HG02943 (cell line): ENCODE measurements around the gene APC2.

Experiments used
- ATAC-seq: cut with Tn5 transposase; IDR thresholded peaks from one replicate; pipeline ENCODE4 v1.9.1; 2021; ENCODE audit warnings: mild to moderate bottlenecking, low read depth, moderate library complexity; ENCODE audit not compliant: unreplicated experiment

APC2 gene

DNA sequence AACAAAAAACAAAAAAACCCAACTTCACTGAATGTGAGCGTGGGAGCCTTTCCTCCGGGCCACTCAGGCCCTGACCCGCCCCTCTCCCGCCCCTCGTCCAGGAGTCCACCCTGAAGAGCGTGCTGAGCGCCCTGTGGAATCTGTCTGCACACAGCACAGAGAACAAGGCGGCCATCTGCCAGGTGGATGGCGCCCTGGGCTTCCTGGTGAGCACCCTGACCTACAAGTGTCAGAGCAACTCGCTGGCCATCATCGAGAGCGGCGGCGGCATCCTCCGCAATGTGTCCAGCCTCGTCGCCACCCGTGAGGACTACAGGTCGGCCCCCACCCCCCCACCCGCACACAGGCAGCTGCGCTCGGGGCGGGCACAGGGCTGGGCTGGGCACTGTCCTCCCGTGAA lies 11.9 kb downstream of the APC2 start:
- ATAC-seq = no peak

GRCh38 chr19:1465191-1466016 lies 15.5 kb downstream of the APC2 start:
- no peak for ATAC-seq

DNA sequence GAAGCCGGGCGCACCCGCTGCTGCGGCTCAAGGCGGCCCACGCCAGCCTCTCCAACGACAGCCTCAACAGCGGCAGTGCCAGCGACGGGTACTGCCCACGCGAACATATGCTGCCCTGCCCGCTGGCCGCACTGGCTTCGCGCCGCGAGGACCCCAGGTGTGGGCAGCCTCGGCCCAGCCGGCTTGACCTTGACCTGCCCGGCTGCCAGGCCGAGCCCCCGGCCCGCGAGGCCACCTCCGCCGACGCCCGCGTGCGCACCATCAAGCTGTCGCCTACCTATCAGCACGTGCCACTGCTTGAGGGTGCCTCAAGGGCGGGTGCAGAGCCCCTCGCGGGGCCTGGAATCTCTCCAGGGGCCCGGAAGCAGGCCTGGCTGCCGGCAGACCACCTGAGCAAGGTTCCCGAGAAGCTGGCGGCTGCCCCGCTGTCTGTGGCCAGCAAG lies 16.1 kb downstream of the APC2 start:
- no peak for ATAC-seq

- no peak for ATAC-seq
Measured at GRCh38 chr19:1466461-1467214, 16.7 kb downstream of the APC2 start.

GRCh38 chr19:1467215-1467489 lies 17.2 kb downstream of the APC2 start:
- no peak for ATAC-seq

DNA sequence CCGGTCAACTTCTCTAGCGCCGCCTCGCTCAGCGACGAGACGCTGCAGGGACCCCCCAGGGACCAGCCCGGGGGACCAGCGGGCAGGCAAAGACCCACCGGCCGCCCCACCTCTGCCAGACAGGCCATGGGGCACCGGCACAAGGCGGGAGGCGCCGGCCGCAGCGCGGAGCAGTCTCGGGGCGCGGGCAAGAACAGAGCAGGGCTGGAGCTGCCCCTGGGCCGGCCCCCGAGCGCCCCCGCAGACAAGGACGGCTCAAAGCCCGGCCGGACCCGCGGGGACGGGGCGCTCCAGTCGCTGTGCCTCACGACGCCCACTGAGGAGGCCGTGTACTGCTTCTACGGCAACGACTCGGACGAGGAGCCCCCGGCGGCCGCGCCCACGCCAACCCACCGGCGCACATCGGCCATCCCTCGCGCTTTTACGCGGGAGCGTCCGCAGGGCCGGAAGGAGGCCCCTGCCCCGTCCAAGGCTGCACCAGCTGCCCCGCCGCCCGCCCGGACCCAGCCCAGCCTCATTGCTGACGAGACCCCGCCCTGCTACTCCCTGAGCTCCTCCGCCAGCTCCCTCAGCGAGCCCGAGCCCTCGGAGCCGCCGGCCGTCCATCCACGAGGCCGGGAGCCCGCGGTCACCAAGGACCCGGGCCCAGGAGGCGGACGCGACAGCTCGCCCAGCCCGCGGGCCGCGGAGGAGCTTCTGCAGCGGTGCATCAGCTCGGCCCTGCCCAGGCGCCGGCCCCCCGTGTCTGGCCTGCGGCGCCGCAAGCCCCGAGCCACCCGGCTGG lies 17.8 kb downstream of the APC2 start:
- ATAC-seq = no peak

DNA sequence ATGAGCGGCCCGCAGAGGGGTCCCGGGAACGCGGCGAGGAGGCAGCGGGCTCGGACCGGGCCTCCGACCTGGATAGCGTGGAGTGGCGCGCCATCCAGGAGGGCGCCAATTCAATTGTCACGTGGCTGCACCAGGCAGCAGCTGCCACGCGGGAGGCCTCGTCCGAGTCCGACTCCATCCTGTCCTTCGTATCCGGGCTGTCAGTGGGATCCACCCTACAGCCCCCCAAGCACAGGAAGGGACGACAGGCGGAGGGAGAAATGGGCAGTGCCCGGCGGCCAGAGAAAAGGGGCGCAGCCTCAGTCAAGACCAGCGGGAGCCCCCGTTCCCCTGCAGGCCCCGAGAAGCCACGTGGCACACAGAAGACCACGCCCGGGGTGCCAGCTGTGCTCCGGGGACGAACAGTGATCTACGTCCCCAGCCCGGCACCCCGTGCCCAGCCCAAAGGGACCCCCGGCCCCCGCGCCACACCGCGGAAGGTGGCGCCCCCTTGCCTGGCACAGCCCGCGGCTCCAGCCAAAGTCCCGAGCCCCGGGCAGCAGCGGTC lies 18.4 kb downstream of the APC2 start:
- no peak for ATAC-seq

DNA sequence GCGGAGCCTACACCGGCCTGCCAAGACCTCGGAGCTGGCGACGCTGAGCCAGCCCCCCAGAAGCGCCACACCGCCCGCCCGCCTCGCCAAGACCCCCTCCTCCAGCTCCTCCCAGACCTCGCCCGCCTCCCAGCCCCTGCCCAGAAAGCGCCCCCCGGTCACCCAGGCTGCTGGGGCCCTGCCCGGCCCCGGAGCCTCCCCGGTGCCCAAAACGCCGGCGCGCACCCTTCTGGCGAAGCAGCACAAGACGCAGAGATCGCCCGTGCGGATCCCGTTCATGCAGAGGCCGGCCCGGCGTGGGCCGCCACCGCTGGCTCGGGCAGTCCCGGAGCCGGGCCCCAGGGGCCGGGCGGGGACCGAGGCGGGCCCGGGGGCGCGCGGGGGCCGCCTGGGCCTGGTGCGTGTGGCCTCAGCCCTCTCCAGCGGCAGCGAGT lies 18.9 kb downstream of the APC2 start:
- no peak for ATAC-seq

GRCh38 chr19:1469255-1470054 lies 19.5 kb downstream of the APC2 start:
- no peak for ATAC-seq

DNA sequence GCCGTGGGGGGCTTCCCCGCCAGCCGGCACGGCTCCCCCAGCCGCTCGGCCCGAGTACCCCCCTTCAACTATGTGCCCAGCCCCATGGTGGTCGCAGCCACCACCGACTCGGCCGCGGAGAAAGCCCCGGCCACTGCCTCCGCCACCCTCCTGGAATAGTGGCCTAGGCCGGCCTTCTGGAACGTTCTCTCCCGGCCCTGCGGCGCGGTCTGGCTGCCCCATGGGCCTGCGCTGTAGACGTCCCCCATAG lies 20.1 kb downstream of the APC2 start:
- ATAC-seq = no peak

DNA sequence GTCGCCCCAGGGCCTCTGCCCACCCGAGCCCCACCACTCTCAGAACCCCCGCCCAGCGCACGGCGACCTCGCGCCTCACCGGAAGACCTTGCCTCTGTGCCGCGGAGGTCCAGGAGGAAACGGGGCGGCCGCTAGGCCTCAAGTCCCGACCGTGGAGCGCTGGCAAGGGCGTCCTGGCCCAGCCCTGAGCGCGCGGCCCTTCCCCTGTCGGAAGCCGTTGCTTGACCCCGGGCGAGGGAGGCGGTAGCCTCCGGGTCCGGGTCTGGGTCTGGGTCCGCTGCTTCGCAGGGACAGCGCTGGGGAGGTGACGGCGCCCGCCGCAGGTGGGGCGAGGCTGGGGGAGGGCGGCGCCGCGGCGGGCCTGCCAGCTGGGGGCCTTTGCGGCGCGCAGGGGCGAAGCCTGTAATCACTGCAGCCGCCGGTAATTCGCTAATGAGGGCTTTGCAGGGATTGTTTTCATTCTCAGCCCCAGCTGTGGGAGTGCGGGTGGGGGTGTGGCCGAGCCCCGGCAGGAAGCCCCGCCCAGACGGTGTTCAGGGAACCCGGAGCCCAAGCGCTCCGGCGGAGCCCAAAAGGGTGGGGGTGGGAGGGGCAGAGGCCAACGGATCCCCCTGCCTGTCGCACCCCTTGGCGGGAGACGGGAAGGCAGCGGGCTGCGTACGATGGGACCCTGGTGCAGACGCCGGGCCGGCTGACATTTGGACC lies 20.5 kb downstream of the APC2 start:
- ATAC-seq = no peak

GRCh38 chr19:1471010-1471514 lies 21.1 kb downstream of the APC2 start:
- no peak for ATAC-seq

- ATAC-seq = no peak
Measured at GRCh38 chr19:1471515-1472160, 21.7 kb downstream of the APC2 start.

GRCh38 chr19:1472231-1473084 lies 22.5 kb downstream of the APC2 start:
- ATAC-seq = no peak

GRCh38 chr19:1473085-1473851 lies 23.3 kb downstream of the APC2 start:
- no peak for ATAC-seq

DNA sequence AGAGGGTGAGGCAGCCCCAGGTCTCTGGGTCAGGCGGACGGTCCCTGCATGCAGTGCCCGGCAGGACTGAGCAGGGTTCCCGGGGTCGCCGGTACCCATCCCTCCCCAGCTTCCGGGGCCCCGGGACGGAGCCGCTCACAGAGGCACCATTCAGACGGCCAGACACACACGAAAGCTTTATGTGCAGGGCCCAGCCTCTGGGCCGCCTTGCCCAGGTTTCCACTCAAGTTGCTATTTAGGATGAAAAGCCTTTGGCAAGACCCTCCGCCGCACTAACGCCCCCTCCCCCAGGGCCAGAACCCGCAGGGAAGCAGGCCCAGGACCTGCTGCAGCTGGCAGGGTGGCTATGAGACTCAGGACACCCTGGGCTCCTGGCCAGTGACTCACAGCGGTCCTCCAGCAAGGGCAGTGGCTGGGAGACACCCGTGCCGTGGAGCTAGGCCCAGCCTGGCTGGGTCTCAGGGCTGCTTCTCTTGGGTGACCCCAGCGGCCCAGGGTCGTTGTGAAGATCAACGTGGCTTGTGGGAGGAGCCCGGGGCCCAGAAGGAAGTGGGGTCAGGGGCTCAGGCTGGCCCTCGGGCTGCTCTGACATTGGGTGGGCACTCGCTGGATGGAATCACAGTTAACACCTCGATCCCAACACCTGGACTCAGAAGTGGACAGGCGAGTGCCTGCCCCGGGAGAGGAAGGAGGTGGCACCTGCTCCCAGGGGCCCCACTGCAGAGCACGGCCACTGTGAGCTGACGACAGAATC lies 24.3 kb downstream of the APC2 start:
- no peak for ATAC-seq
